ENCODE data around the gene CRLF1.
A peak's percentile ranks its signal among the peaks of the same experiment; 100 is the strongest.

Gene CRLF1

GRCh38 chr19:18590273-18591272, 16.0 kb downstream of the CRLF1 start:
- Histone ChIP-seq H3K4me1 (ENCODE audit: insufficient read depth, low read length, poor library complexity, severe bottlenecking) (peaks cover 19% of the 10 kb centered on the region), H3K4me3 (ENCODE audit: low read length, poor library complexity, severe bottlenecking) (peak overlapping the region; percentile 78), H3K4me2 (ENCODE audit: low read depth, low read length, poor library complexity, severe bottlenecking) (peak overlapping the region; percentile 87), H3K9me3 (ENCODE audit: insufficient read depth, low read depth, low read length) (no peaks in the 10 kb centered on the region), H3K9ac (ENCODE audit: low read depth, low read length, poor library complexity, severe bottlenecking) (no peak overlapping the region), H3K36me3 (ENCODE audit: insufficient read depth, low read length) (no peaks in the 10 kb centered on the region), H2AFZ (ENCODE audit: low read length) (no peak overlapping the region), H4K20me1 (ENCODE audit: insufficient read depth, low read length, poor library complexity, severe bottlenecking) (peaks cover 4% of the 10 kb centered on the region), H3K79me2 (ENCODE audit: insufficient read depth, low read length) (peaks cover 7% of the 10 kb centered on the region), H3K9me2 (replicated peaks; ENCODE audit: low read depth, low read length) (no peaks in the 10 kb centered on the region), H3K27me3 (ENCODE audit: insufficient read depth, low read length, poor library complexity, severe bottlenecking) (no peaks in the 10 kb centered on the region), H3F3A (ENCODE audit: low read depth) (no peaks in the 10 kb centered on the region)
- TF ChIP-seq EZH2phosphoT487 (IDR thresholded peaks at IDR 0.05; ENCODE audit: borderline replicate concordance), result no peak
- TF ChIP-seq CTCF (conservative IDR thresholded peaks at IDR 0.05; ENCODE audit: low read length), result peak; percentile 48

GRCh38 chr19:18589380-18590272, 17.0 kb downstream of the CRLF1 start:
- no peaks in the 10 kb centered on the region for H3K9me3 ChIP-seq (ENCODE audit: insufficient read depth, low read depth, low read length)
- peak overlapping the region; percentile 82 for H2AFZ ChIP-seq (ENCODE audit: low read length)
- H3K4me3 ChIP-seq (ENCODE audit: low read length, poor library complexity, severe bottlenecking), result peak overlapping the region; percentile 78
- H3K9me2 ChIP-seq (replicated peaks; ENCODE audit: low read depth, low read length), result no peaks in the 10 kb centered on the region
- H3K27me3 ChIP-seq (ENCODE audit: insufficient read depth, low read length, poor library complexity, severe bottlenecking), result no peaks in the 10 kb centered on the region
- no peaks in the 10 kb centered on the region for H3F3A ChIP-seq (ENCODE audit: low read depth)
- H3K9ac ChIP-seq (ENCODE audit: low read depth, low read length, poor library complexity, severe bottlenecking), result peak overlapping the region; percentile 76
- H3K36me3 ChIP-seq (ENCODE audit: insufficient read depth, low read length), result no peaks in the 10 kb centered on the region
- peaks cover 16% of the 10 kb centered on the region for H3K4me1 ChIP-seq (ENCODE audit: insufficient read depth, low read length, poor library complexity, severe bottlenecking)
- H4K20me1 ChIP-seq (ENCODE audit: insufficient read depth, low read length, poor library complexity, severe bottlenecking), result peaks cover 4% of the 10 kb centered on the region
- TF ChIP-seq EZH2phosphoT487 (IDR thresholded peaks at IDR 0.05; ENCODE audit: borderline replicate concordance) (no peak), CTCF (conservative IDR thresholded peaks at IDR 0.05; ENCODE audit: low read length) (no peak)
- H3K79me2 ChIP-seq (ENCODE audit: insufficient read depth, low read length), result peaks cover 7% of the 10 kb centered on the region
- H3K4me2 ChIP-seq (ENCODE audit: low read depth, low read length, poor library complexity, severe bottlenecking), result peak overlapping the region; percentile 87

- no peaks in the 10 kb centered on the region for H3K9me2 ChIP-seq (replicated peaks; ENCODE audit: low read depth, low read length)
- H3K4me1 ChIP-seq (ENCODE audit: insufficient read depth, low read length, poor library complexity, severe bottlenecking), result peaks cover 13% of the 10 kb centered on the region
- H4K20me1 ChIP-seq (ENCODE audit: insufficient read depth, low read length, poor library complexity, severe bottlenecking), result peaks cover 4% of the 10 kb centered on the region
- no peaks in the 10 kb centered on the region for H3K27me3 ChIP-seq (ENCODE audit: insufficient read depth, low read length, poor library complexity, severe bottlenecking)
- no peaks in the 10 kb centered on the region for H3K36me3 ChIP-seq (ENCODE audit: insufficient read depth, low read length)
- peak within 1 kb of the TSS; percentile 78 for H3K4me3 ChIP-seq (ENCODE audit: low read length, poor library complexity, severe bottlenecking)
- TF ChIP-seq CTCF (conservative IDR thresholded peaks at IDR 0.05; ENCODE audit: low read length) (peak; percentile 83), EZH2phosphoT487 (IDR thresholded peaks at IDR 0.05; ENCODE audit: borderline replicate concordance) (no peak)
- peaks cover 7% of the 10 kb centered on the region for H3K79me2 ChIP-seq (ENCODE audit: insufficient read depth, low read length)
- H3K9me3 ChIP-seq (ENCODE audit: insufficient read depth, low read depth, low read length), result no peaks in the 10 kb centered on the region
- H3K9ac ChIP-seq (ENCODE audit: low read depth, low read length, poor library complexity, severe bottlenecking), result peak within 1 kb of the TSS; percentile 76
- peak within 1 kb of the TSS; percentile 87 for H3K4me2 ChIP-seq (ENCODE audit: low read depth, low read length, poor library complexity, severe bottlenecking)
- peak within 1 kb of the TSS; percentile 82 for H2AFZ ChIP-seq (ENCODE audit: low read length)
- H3F3A ChIP-seq (ENCODE audit: low read depth), result no peaks in the 10 kb centered on the region
Measured at GRCh38 chr19:18588611-18589379, 17.8 kb downstream of the CRLF1 start, which contains the start of gene REX1BD. TSS of gene REX1BD (plus strand) at chr19:18588798. CDS start at chr19:18588802, 4 bp downstream.

All from Loucy (cell line).